ENCODE data around the gene CMSS1.

DNA sequence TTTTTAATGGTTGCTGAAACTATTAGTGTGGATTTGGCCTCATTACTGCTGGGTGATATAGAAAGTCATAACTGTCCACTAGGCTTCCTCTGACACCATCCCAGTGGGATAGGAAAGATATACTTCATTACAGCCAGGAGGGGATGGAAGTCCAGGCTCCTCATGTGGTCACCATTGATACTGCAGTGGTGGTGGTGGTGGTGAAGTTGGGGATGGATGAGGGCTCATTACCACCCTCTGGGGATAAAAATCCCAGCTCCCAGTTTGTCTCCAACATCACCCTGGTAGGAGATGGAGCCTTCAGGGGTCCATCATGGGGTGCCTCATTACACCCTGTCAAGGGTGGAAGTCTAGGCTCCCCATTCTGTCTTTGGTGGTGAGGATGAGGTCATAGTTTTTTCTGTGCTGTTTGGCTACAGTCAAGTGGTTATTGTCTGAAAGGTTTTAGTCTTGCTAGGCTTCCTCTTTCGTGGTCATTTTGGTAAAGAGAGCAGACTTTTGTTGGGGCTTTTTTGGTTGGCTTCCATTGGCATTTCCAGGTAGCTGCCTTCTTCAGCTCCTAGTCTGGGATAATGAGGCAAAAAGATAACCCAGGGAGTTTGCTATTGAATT, 326.7 kb downstream of the CMSS1 start:
- TF ChIP-seq, protein P1, sequence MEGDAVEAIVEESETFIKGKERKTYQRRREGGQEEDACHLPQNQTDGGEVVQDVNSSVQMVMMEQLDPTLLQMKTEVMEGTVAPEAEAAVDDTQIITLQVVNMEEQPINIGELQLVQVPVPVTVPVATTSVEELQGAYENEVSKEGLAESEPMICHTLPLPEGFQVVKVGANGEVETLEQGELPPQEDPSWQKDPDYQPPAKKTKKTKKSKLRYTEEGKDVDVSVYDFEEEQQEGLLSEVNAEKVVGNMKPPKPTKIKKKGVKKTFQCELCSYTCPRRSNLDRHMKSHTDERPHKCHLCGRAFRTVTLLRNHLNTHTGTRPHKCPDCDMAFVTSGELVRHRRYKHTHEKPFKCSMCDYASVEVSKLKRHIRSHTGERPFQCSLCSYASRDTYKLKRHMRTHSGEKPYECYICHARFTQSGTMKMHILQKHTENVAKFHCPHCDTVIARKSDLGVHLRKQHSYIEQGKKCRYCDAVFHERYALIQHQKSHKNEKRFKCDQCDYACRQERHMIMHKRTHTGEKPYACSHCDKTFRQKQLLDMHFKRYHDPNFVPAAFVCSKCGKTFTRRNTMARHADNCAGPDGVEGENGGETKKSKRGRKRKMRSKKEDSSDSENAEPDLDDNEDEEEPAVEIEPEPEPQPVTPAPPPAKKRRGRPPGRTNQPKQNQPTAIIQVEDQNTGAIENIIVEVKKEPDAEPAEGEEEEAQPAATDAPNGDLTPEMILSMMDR (conservative IDR thresholded peaks at IDR 0.05; ENCODE audit: low read length), result no peak
- no peak for TF ChIP-seq EZH2phosphoT487 (IDR thresholded peaks at IDR 0.05; ENCODE audit: borderline replicate concordance)

All from Loucy (cell line).